Hepatocyte (in vitro differentiated cells): ENCODE data around the gene SPHK2. TPM values are rescaled to one million over a fixed set of nuclear protein-coding genes. Genes with fewer than 3 reads are reported as not detected.

Source experiments
- DNase-seq: peaks from one replicate; pipeline ENCODE4 v3.0.0-alpha.2; 2016; ENCODE audit warnings: low spot score
- H2AFZ ChIP-seq: fragments of 200-600 bp; sonication (generic); 2 replicates; pipeline ENCODE4 v1.6.0; 2016; ENCODE audit warnings: antibody characterized with exemption, mild to moderate bottlenecking
- H3K27ac ChIP-seq: fragments of 200-600 bp; sonication (generic); 2 replicates; pipeline ENCODE4 v1.5.1; 2016; ENCODE audit warnings: mild to moderate bottlenecking
- H3K27me3 ChIP-seq: fragments of 200-600 bp; sonication (generic); 2 replicates; pipeline ENCODE4 v1.6.1; 2016
- H3K36me3 ChIP-seq: fragments of 200-600 bp; sonication (generic); replicated peaks from 2 replicates; pipeline ENCODE4 v1.5.1; 2016; ENCODE audit warnings: low read depth; ENCODE audit not compliant: insufficient read depth
- H3K4me1 ChIP-seq: fragments of 200-600 bp; sonication (generic); 2 replicates; pipeline ENCODE4 v1.5.1; 2016; ENCODE audit warnings: mild to moderate bottlenecking, moderate library complexity; ENCODE audit not compliant: insufficient read depth
- H3K4me2 ChIP-seq: fragments of 200-600 bp; sonication (generic); 2 replicates; pipeline ENCODE4 v1.6.0; 2016
- H3K4me3 ChIP-seq: fragments of 200-600 bp; sonication (generic); 2 replicates; pipeline ENCODE4 v1.5.1; 2016; ENCODE audit warnings: mild to moderate bottlenecking
- H3K79me2 ChIP-seq: fragments of 200-600 bp; sonication (generic); 2 replicates; pipeline ENCODE4 v1.6.0; 2017; ENCODE audit warnings: mild to moderate bottlenecking
- H3K9me2 ChIP-seq: fragments of 200-600 bp; sonication (generic); replicated peaks from 2 replicates; pipeline ENCODE4 v1.6.0; 2017; ENCODE audit warnings: mild to moderate bottlenecking; ENCODE audit not compliant: insufficient read depth
- H3K9me3 ChIP-seq: fragments of 200-600 bp; sonication (generic); 2 replicates; pipeline ENCODE4 v1.5.1; 2016; ENCODE audit warnings: low read depth, mild to moderate bottlenecking
- H4K20me1 ChIP-seq: fragments of 200-600 bp; sonication (generic); 2 replicates; pipeline ENCODE4 v1.6.0; 2016; ENCODE audit warnings: mild to moderate bottlenecking; ENCODE audit not compliant: insufficient read depth, poor library complexity, severe bottlenecking
- CTCF ChIP-seq: fragments of 200-600 bp; sonication (generic); IDR thresholded peaks from 2 replicates; pipeline ENCODE4 v1.5.1; 2016; ENCODE audit warnings: antibody characterized with exemption, mild to moderate bottlenecking; ENCODE audit not compliant: poor library complexity
- EZH2 ChIP-seq: fragments of 200-600 bp; sonication (generic); IDR thresholded peaks from 2 replicates; pipeline ENCODE4 v1.6.1; 2016; ENCODE audit warnings: antibody characterized with exemption, mild to moderate bottlenecking, borderline replicate concordance
- EZH2phosphoT487 ChIP-seq: fragments of 200-600 bp; sonication (generic); IDR thresholded peaks from one replicate; pipeline ENCODE4 v1.6.1; 2018; ENCODE audit warnings: antibody characterized with exemption, mild to moderate bottlenecking, low read depth, moderate library complexity; ENCODE audit not compliant: unreplicated experiment, severe bottlenecking
- WGBS: methylation state at CpG from one replicate; pipeline ENCODE4 v1.1.6; 2016; ENCODE audit warnings: low lambda C conversion rate; ENCODE audit errors: missing lambda C conversion rate; 5-methylcytosine and 5-hydroxymethylcytosine counted together
- polyA plus RNA-seq: library from polyadenylated mRNA; unstranded; fragments of >200 nt; fragmentation: Nextera tagmentation; extraction: Ambion mirVana; gene quantifications from 2 replicates; pipeline ENCODE4 v1.2.1, GENCODE V29; 2016
- total RNA-seq: library from RNA; depleted of rRNA; stranded (reverse); fragments of >200 nt; gene quantifications from 2 replicates; pipeline ENCODE4 v1.2.3, GENCODE V29; 2014

SPHK2 gene
- total and polyA plus RNA-seq, 2 experiments from 2014 or later: 39.4 to 56.7 TPM

GRCh38 chr19:48658483-48658882 lies 39.2 kb downstream of the SPHK2 start:
- no peaks in the 10 kb centered on the region for H3K4me1 ChIP-seq
- DNase-seq: no peak
- H3K27me3 ChIP-seq: no peaks in the 10 kb centered on the region
- 94% methylated on average over 6 of the region's 6 CpGs for WGBS
- H2AFZ ChIP-seq: no peak overlapping the region
- no peaks in the 10 kb centered on the region for H3K36me3 ChIP-seq
- no peak overlapping the region for H3K4me3 ChIP-seq
- no peak overlapping the region for H3K4me2 ChIP-seq
- H4K20me1 ChIP-seq: no peaks in the 10 kb centered on the region
- H3K9me3 ChIP-seq: no peaks in the 10 kb centered on the region
- no peak overlapping the region for H3K27ac ChIP-seq
- no peak for TF ChIP-seq EZH2
- TF ChIP-seq EZH2phosphoT487: no peak
- no peak for TF ChIP-seq CTCF
- H3K9me2 ChIP-seq: no peaks in the 10 kb centered on the region
- no peaks in the 10 kb centered on the region for H3K79me2 ChIP-seq

DNA sequence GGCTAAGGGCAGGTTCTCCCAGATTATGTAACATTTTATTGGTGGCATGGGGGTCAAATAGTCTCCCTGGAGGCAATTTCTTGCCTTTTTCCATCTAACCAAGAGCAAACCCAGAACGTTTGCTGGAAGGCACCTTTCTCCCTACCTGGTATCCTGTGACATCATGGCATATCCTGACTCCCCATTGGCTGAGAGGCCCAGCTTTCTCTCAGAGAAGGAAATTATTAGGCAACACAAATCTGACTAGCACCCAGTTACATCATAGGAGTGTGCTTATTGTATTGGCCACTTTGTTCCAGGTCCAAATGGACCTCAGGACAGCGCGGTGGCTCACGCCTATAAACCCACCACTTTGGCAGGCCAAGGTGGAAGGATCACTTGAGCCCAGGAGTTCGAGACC lies 40.5 kb downstream of the SPHK2 start:
- Histone ChIP-seq H4K20me1 (no peaks in the 10 kb centered on the region), H3K4me1 (no peaks in the 10 kb centered on the region), H3K36me3 (no peaks in the 10 kb centered on the region), H3K4me2 (no peak overlapping the region), H3K4me3 (no peak overlapping the region), H3K27ac (no peak overlapping the region), H3K27me3 (no peaks in the 10 kb centered on the region), H3K9me2 (no peaks in the 10 kb centered on the region), H3K9me3 (no peaks in the 10 kb centered on the region), H3K79me2 (no peaks in the 10 kb centered on the region), H2AFZ (no peak overlapping the region)
- TF ChIP-seq CTCF: no peak
- TF ChIP-seq EZH2: no peak
- TF ChIP-seq EZH2phosphoT487: no peak
- DNase-seq: peak; percentile 38
- WGBS: 83% methylated on average over 5 of the region's 5 CpGs

- Histone ChIP-seq H3K79me2 (no peaks in the 10 kb centered on the region), H3K36me3 (no peaks in the 10 kb centered on the region), H3K9me2 (no peaks in the 10 kb centered on the region), H3K9me3 (no peaks in the 10 kb centered on the region), H3K4me2 (no peak overlapping the region), H3K4me3 (no peak overlapping the region), H2AFZ (no peak overlapping the region), H3K4me1 (no peaks in the 10 kb centered on the region), H3K27ac (no peak overlapping the region), H4K20me1 (no peaks in the 10 kb centered on the region), H3K27me3 (no peaks in the 10 kb centered on the region)
- WGBS: 89% methylated on average over 35 of the region's 35 CpGs
- TF ChIP-seq CTCF (no peak), EZH2 (no peak), EZH2phosphoT487 (no peak)
- peak; percentile 71 for DNase-seq
Measured at GRCh38 chr19:48660852-48661710, 41.8 kb downstream of the SPHK2 start.
